DOHH2 (cell line): ENCODE results near the gene ELF1.
A peak's percentile ranks its signal among the peaks of the same experiment; 100 is the strongest.

Source experiments
- H3F3A ChIP-seq: fragments of 200-600 bp; sonication (generic), shearing (Covaris generic); 2 replicates; pipeline ENCODE4 v1.6.0; 2016; ENCODE audit warnings: antibody characterized with exemption, mild to moderate bottlenecking; ENCODE audit not compliant: control insufficient read depth, insufficient read depth
- H3K27ac ChIP-seq: fragments of 200-600 bp; sonication (generic); 2 replicates; pipeline ENCODE4 v1.5.1; 2014; ENCODE audit warnings: low read depth, mild to moderate bottlenecking, low read length, moderate library complexity
- H3K27me3 ChIP-seq: fragments of 200-600 bp; sonication (generic); 2 replicates; pipeline ENCODE4 v1.6.1; 2014; ENCODE audit warnings: mild to moderate bottlenecking, low read length, mixed read lengths; ENCODE audit not compliant: control insufficient read depth
- H3K36me3 ChIP-seq: fragments of 200-600 bp; sonication (generic); 2 replicates; pipeline ENCODE4 v1.6.1; 2014; ENCODE audit warnings: mild to moderate bottlenecking, low read length, moderate library complexity, mixed read lengths; ENCODE audit not compliant: control insufficient read depth
- H3K4me1 ChIP-seq: fragments of 200-600 bp; sonication (generic); 2 replicates; pipeline ENCODE4 v1.6.1; 2014; ENCODE audit warnings: mild to moderate bottlenecking, low read length, mixed read lengths; ENCODE audit not compliant: control insufficient read depth
- H3K4me2 ChIP-seq: fragments of 200-600 bp; sonication (generic); 2 replicates; pipeline ENCODE4 v1.6.0; 2014; ENCODE audit warnings: mild to moderate bottlenecking, low read length, moderate library complexity
- H3K4me3 ChIP-seq: fragments of 200-600 bp; sonication (generic); 2 replicates; pipeline ENCODE4 v1.5.1; 2014; ENCODE audit warnings: mild to moderate bottlenecking, low read length, mixed read lengths
- H3K79me2 ChIP-seq: fragments of 200-600 bp; sonication (generic); 2 replicates; pipeline ENCODE4 v1.6.1; 2014; ENCODE audit warnings: mild to moderate bottlenecking, low read length, mixed read lengths; ENCODE audit not compliant: control insufficient read depth
- H3K9me2 ChIP-seq: fragments of 200-600 bp; sonication (generic); replicated peaks from 2 replicates; pipeline ENCODE4 v1.6.1; 2014; ENCODE audit warnings: mild to moderate bottlenecking, low read length, mixed read lengths; ENCODE audit not compliant: control insufficient read depth
- H3K9me3 ChIP-seq: fragments of 200-600 bp; sonication (generic); 2 replicates; pipeline ENCODE4 v1.6.1; 2014; ENCODE audit warnings: antibody characterized with exemption, low read length, mixed read lengths; ENCODE audit not compliant: control insufficient read depth, insufficient read depth
- H4K20me1 ChIP-seq: fragments of 200-600 bp; sonication (generic); 2 replicates; pipeline ENCODE4 v1.6.0; 2014; ENCODE audit warnings: low read depth, mild to moderate bottlenecking, antibody characterized with exemption, low read length, moderate library complexity; ENCODE audit not compliant: control insufficient read depth, insufficient read depth
- CTCF ChIP-seq: fragments of 200-600 bp; sonication (generic); IDR thresholded peaks from one replicate; pipeline ENCODE4 v1.5.1; 2014; ENCODE audit warnings: antibody characterized with exemption, mild to moderate bottlenecking, low read depth, low read length; ENCODE audit not compliant: poor library complexity, severe bottlenecking
- EZH2phosphoT487 ChIP-seq: fragments of 200-600 bp; sonication (generic); IDR thresholded peaks from 2 replicates; pipeline ENCODE4 v1.6.1; 2017; ENCODE audit warnings: borderline replicate concordance, mild to moderate bottlenecking, antibody characterized with exemption, low read length, moderate library complexity, mixed read lengths

Gene ELF1

GRCh38 chr13:40992678-40993518, 26.2 kb downstream of the ELF1 start:
- H3K27me3 ChIP-seq = no peaks in the 10 kb centered on the region
- no peaks in the 10 kb centered on the region for H3K9me3 ChIP-seq
- no peaks in the 10 kb centered on the region for H3K9me2 ChIP-seq
- H3K4me1 ChIP-seq = peaks cover 99% of the 10 kb centered on the region
- H3K4me3 ChIP-seq = peak overlapping the region; percentile 59
- peaks cover 71% of the 10 kb centered on the region for H3F3A ChIP-seq
- H3K36me3 ChIP-seq = peaks cover 96% of the 10 kb centered on the region
- H3K79me2 ChIP-seq = peaks cover 100% of the 10 kb centered on the region
- peak overlapping the region; percentile 84 for H3K27ac ChIP-seq
- peak; percentile 32 for TF ChIP-seq CTCF
- TF ChIP-seq EZH2phosphoT487 = no peak
- H3K4me2 ChIP-seq = peak overlapping the region; percentile 76
- H4K20me1 ChIP-seq = peaks cover 7% of the 10 kb centered on the region; the same call in 1 of the 2 replicates

GRCh38 chr13:40987606-40988280, 31.4 kb downstream of the ELF1 start:
- peaks cover 82% of the 10 kb centered on the region for H3F3A ChIP-seq
- TF ChIP-seq CTCF (no peak), EZH2phosphoT487 (no peak)
- H3K27me3 ChIP-seq = no peaks in the 10 kb centered on the region
- peak overlapping the region; percentile 84 for H3K27ac ChIP-seq
- H3K4me3 ChIP-seq = peak overlapping the region; percentile 47
- H3K4me1 ChIP-seq = peaks cover 99% of the 10 kb centered on the region
- H3K4me2 ChIP-seq = peak overlapping the region; percentile 64
- peaks cover 100% of the 10 kb centered on the region for H3K79me2 ChIP-seq
- no peaks in the 10 kb centered on the region for H3K9me2 ChIP-seq
- peaks cover 71% of the 10 kb centered on the region for H3K36me3 ChIP-seq
- peaks cover 4% of the 10 kb centered on the region for H4K20me1 ChIP-seq
- no peaks in the 10 kb centered on the region for H3K9me3 ChIP-seq

- H3K79me2 ChIP-seq = peaks cover 100% of the 10 kb centered on the region
- peak overlapping the region; percentile 84 for H3K27ac ChIP-seq
- peak overlapping the region; percentile 64 for H3K4me2 ChIP-seq
- no peaks in the 10 kb centered on the region for H3K9me2 ChIP-seq
- H3F3A ChIP-seq = peaks cover 79% of the 10 kb centered on the region
- H3K36me3 ChIP-seq = peaks cover 69% of the 10 kb centered on the region
- no peaks in the 10 kb centered on the region for H3K9me3 ChIP-seq
- H3K27me3 ChIP-seq = no peaks in the 10 kb centered on the region
- peak overlapping the region; percentile 73 for H3K4me3 ChIP-seq
- H3K4me1 ChIP-seq = peaks cover 84% of the 10 kb centered on the region
- peaks cover 4% of the 10 kb centered on the region for H4K20me1 ChIP-seq
- TF ChIP-seq CTCF = no peak
- TF ChIP-seq EZH2phosphoT487 = no peak
These were observed 32.8 kb downstream of the ELF1 start for GRCh38 chr13:40986101-40986856.
